Measurements from ENCODE around the gene THRSP.
"Not testable (repeated sequence)": the region's sequence is repeated elsewhere in the genome, so short reads cannot be mapped to it uniquely, and the experiment has no call there.

The THRSP gene, protein sequence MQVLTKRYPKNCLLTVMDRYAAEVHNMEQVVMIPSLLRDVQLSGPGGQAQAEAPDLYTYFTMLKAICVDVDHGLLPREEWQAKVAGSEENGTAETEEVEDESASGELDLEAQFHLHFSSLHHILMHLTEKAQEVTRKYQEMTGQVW

DNA sequence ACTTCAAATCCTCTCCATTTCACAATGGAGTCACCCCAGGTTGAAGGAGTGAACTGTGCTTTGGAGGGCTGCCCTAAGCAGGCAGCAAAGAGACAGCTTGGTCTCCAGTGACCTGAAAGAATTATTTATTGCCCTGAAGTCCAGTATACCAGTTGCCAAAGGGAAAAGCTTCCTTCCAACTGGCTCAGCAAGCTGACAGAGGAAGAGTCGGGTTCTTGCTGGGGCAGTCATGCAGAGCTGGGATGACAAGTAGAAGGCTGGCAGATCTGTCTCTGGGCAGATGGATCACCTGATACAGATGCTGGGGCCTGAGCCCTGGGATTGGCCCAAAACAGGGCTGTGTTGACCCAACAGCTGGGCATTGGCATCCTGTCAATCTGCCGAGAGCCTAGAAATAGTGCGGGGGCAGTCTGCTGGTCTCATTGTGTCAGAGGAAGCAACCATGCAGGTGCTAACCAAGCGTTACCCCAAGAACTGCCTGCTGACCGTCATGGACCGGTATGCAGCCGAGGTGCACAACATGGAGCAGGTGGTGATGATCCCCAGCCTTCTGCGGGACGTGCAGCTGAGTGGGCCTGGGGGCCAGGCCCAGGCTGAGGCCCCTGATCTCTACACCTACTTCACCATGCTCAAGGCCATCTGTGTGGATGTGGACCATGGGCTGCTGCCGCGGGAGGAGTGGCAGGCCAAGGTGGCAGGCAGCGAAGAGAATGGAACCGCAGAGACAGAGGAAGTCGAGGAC lies at the start of gene THRSP:
Gene THRSP (plus strand): TSS at position 422 of the 742 bp plus-strand sequence. CDS start 21 bp downstream, at position 443.
- no peak for DNase-seq (ENCODE audit: low read depth in 4 of 4, low spot score in 1 of 4)

DNA sequence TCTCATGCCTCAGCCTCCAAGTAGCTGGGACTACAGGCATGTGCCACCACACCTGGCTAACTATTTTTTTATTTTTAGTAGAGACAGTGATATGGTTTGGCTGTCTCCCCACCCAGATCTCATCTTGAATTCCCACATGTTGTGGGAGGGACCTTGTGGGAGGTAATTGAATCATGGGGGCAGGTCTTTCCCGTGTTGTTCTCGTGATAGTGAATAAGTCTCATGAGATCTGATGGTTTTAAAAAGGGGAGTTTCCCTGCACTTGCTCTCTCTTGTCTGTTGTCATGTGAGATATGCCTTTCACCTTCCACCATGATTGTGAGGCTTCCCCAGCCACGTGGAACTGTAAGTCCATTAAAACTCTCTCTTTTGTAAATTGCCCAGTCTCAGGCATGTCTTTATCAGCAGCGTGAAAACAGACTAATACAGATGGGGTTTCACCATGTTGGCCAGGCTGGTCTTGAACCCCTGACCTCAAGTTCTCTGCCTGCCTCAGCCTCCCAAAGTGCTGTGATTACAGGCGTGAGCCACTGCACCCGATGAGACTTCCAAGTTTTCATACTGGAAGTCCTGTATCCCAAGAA lies 48.6 kb upstream of the THRSP start:
- DNase-seq (ENCODE audit: low read depth in 4 of 4, low spot score in 1 of 4): not testable (repeated sequence)

DNA sequence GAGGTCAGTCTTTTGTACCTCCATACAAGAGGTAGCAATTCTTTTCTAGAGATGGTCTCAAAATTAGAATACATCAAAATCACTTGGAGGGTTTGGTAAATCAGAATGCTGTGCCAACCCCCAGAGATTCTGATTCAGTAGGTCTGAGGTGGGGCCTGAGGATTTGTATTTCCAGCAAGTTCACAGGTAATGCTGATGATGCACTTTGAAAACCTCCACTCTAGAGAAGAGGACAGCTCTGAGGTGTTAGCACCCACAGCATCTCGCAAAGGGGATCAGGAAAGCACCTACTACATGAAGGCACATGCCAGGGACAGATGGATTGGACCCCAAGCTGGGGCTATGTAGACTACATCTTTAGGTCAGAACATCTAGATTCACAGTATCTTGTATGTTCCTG lies 47.8 kb upstream of the THRSP start:
- DNase-seq (ENCODE audit: low read depth in 4 of 4, low spot score in 1 of 4): no peak

DNA sequence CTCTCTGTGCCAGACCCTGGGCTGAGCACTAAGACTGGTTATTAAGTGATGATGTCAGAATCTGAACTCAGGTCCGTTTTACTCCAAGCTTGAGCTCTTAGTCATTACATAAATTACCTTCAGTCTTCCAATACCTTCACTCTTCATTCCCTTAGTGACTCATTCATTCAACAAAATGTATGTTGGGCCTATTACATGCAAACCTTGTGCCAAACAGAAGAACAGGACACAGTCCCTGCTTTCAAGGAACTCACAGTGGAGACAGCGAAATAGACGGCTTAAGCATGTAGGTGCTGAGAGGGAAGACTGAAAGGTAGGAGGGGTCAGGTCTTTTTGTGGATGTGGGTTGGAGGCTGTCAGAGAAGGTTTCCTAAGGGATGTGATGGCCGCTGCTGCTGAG lies 43.9 kb upstream of the THRSP start:
- DNase-seq (ENCODE audit: low read depth in 4 of 4, low spot score in 1 of 4): no peak

DNA sequence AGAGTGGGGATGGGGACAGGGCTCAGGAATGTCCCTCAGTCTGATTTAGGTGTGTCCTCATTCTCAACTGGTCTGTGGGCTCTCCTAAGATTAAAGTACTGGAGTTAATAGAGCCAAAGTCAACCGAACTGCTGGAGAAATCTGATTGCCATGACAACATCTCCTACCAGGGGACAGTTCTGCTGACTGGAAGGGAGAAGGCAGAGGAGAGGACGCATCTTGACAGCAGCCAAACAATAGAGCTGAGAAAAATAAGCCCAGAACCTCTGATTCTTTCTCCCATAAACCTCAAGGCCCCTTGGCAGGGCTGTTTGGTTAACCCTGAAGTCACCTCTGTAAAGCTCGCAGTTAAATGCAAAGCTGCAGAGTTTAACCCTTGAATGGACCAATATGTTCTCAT lies 43.4 kb upstream of the THRSP start:
- no peak for DNase-seq (ENCODE audit: low read depth in 4 of 4, low spot score in 1 of 4)

DNA sequence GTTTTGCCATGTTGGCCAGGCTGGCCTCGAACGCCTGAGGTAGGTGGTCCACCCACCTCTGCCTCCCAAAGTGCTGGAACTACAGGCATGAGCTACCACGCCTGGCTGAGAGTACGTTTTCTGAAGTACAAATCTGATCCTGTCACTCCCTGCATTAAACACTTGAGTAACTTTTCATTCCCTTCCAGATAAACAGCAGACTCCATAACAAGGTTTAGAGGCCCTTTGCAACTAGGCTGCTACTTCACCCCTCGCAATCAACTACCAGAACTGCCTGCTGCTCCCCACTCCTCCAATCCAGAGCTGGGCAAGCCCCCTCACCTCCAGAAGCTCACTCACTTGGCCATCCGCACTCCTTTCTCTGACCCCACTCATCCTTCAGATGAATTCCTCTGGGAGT lies 42.0 kb upstream of the THRSP start:
- DNase-seq (ENCODE audit: low read depth in 4 of 4, low spot score in 1 of 4): no peak

DNA sequence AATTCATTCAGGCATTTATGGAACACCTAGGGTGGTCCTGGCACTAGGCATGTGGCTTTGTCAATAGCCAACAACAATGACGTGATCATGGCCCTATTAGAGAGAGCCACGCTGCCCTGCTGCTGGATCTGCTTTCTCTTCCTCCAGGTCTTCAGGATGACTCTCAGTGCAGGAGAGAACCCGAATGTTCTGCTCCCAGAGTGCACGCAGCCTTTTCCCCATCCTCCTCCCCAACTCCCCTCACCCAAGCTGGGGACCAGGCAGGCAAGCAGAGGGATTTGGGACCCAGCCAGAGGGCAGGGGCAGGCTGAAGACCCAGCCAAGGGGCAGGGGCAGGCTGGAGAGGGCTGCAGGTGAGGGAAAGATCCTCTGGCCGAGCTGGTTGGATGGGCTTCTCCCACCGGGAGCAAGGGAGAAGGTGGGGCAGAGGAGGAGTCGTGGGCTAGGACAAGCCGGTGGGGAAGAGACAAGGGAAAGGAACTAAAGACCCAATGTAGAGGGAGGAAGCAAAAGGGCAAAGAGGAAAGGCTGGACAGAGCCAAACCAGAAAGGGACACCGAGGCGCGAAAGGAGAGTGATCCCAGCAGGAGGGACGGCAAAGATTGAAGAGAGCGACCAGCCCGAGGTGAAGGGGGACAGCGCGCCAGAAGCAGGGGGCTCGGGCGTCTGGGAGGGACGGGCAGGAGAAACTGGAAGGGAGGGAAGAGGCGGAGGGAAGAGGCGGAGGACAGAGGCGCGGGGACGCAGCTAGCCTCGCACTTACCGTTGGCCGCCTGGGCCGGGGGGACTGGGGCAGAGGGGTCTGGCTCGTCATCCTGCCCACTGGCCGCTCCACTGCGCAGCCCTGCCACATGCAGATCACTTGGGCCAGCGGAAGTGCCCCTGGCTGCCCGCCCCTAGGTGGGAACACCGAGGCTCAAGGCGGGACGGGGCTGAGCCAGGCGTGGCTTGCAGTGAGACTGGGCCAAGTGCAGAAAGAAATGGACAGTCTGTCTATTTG lies 41.0 kb upstream of the THRSP start, which contains the start of gene KCTD14:
Gene KCTD14 (minus strand): TSS at position 880 of the 1,000 bp plus-strand sequence. CDS start 27 bp downstream, at position 853.
- DNase-seq (ENCODE audit: low read depth in 4 of 4, low spot score in 1 of 4): no peak

DNA sequence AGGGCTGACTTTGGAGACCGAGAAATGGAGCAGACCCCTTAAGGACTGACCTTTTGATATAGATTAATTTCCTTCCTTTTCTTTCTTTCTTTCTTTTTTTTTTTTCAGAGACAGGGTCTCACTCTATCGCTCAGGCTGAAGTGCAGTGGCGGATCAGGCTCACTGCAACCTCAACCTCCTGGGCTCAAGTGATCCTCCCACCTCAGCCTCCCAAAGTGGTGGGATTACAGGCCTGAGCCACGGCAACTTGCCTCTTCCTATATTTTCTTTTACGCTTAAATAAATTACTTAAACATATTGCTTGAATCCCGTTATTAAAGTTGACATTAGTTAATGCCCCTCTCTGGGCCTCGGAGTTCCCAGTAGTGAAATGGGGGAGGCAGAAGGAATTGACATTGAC lies 40.2 kb upstream of the THRSP start:
- no peak for DNase-seq (ENCODE audit: low read depth in 4 of 4, low spot score in 1 of 4)

DNA sequence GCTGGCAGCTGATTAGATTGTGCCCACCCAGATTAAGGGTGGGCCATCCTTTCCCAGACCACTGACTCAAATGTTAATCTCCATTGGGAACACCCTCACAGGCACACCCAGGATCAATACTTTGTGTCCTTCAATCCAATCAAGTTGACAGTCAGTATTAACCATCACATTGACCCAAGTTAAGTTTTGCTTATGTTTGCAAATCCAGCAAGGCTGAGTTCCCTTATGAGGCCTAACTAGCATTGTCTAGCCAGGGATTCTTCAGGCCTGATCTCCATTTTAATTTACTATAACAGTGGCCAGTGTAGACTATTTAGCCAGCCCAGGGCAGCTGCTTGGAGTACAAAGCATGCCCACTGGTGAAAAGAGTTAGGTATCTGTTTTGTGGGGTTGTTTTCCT lies 38.3 kb upstream of the THRSP start:
- no peak for DNase-seq (ENCODE audit: low read depth in 4 of 4, low spot score in 1 of 4)

DNA sequence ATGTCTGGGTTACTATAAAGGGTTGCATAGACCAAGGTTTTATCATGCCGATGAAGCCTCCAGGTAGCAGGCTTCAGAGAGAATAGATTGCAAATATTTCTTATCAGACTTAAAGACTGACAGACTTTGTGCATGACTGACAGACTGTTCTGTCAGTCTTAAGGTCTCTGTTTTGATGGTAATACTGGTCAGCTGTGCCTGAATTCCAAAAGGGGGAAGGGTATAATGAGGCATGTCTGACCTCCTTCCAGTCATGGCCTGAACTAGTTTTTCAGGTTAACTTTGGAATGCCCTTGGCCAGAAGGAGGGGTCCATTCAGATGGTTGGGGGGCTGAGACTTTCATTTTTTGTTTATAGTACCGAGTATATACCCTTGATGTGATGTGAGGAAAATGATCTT lies 35.9 kb upstream of the THRSP start:
- no peak for DNase-seq (ENCODE audit: low read depth in 4 of 4, low spot score in 1 of 4)

DNA sequence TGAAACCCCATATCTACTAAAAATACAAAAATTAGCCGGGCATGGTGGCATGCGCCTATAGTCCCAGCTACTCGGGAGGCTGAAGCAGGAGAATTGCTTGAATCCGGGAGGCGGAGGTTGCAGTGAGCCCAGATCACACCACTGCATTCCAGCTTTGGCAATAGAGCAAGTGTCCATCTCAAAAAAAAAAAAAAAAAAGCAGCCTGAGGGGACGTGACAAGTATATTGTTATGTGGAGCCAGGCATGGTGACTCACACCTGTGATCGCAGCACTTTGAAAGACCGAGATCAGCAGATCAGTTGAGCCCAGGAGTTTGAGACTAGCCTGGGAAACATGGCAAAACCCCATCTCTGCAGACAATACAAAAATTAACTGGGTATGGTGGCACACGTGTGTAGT lies 35.2 kb upstream of the THRSP start:
- not testable (repeated sequence) for DNase-seq (ENCODE audit: low read depth in 4 of 4, low spot score in 1 of 4)

DNA sequence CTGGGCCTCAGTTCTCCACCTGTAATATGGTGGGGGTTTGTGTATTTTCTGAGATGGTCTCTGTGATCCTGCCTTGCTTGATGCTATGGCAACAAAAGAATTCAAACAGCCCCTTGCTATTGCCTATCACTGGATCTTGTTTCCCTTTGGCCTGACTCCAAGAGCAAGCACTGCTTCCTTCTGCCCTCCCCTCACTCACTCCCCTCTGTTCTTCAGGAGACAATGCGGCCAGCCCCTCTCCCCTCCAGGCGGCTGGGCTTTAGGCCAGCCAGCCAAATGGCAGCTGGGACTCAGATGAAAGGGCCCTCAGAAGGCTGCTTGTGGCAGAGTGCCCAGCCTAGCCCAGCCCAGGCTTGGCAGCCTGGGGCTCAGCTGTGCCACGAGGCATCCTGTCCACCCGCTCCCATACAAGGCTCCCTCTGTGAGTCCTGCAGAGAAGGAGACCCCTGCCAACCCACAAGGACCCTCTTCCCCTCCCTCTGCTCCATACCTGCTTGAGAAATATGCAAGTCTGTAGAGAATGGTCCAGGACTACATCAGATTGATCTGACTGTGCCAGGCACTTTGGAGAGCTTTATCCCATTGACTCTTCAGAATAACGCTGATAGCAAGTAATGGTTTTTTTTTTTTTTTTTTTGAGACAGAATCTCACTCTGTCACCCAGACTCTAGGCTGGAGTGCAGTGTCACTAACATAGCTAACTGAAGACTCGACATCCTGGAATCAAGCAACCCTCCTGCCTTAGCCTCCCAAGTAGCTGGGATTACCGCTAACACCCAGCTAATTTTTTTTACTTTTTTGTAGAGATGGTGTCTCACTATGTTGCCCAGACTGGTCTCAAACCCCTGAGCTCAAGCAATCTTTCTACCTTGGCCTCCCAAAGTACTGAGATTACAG lies 33.0 kb upstream of the THRSP start:
- no peak for DNase-seq (ENCODE audit: low read depth in 4 of 4, low spot score in 1 of 4)

DNA sequence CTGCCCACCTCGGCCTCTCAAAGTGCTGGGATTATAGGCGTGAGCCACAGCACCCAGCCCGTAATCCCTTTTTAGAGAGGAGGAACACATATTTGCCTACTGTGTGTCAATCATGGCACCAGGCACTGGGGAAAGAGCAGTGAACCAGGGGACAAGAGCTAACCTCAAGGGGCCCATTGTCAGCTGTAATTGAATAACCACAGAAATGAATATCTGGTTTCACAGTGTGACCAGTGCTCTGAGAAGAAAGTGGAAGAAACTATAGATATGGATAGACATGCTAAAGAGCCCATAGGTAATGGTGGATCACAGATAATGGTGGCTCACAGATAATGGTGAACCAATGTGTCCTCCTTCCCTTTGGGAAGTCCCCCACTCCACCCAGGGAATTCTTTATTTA lies 32.0 kb upstream of the THRSP start:
- DNase-seq (ENCODE audit: low read depth in 4 of 4, low spot score in 1 of 4): no peak

DNA sequence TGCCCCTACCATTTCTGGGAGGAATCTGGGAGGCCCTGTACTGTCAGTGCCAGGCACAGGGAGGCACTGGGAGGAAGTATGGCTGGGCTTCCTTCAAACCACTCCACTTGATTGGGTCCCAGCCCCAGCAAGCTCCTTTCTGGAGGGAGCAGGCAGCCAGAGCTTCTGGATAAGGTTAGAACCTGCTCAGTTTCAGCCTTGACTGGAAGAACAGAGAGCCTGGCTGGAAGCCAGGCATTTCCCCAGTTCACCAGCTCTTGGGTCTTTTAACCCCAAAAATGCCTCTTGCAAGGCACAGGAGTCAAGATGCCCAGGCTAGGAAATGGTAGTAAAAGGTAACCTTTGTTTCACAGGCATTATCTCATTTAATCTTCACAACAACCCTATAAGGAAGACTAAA lies 31.6 kb upstream of the THRSP start:
- no peak for DNase-seq (ENCODE audit: low read depth in 4 of 4, low spot score in 1 of 4)

DNA sequence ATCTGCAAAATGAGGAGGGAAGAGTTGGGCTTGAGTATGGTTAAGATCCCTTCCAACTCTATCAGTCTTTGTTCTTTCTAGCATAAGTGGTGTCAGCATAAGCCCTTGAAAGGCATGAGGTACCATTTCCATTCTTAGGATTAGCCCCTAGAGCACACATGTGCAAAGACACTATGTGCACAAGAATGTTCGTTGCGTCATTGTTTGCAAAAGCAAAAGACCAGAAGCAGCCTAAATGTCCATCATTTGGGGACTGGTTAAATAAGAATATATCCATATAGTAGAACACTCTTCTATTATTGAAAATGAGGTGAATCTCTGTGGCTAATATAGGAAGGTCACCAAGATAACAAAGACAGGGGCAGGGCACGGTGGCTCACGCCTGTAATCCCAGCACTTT lies 30.6 kb upstream of the THRSP start:
- no peak for DNase-seq (ENCODE audit: low read depth in 4 of 4, low spot score in 1 of 4)

DNA sequence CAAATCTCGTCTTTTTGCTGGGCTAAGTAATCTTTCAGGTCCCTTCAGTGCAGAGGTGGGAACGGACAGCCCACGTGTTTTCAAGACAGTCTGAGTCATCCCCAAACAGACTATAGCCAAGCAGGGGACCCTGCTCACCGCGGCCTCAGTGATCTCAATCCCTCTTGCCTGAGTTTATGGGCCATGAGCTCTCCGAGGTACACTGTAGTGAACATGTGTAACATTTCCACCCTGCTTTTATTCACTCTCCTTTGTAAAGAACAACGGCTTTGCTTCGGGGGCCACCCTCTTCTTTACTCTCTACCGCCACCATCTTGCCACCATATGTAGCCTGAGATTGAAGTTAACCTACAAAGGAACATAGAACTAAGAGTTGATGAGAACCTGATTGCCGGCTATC lies 29.0 kb upstream of the THRSP start:
- no peak for DNase-seq (ENCODE audit: low read depth in 4 of 4, low spot score in 1 of 4)

DNA sequence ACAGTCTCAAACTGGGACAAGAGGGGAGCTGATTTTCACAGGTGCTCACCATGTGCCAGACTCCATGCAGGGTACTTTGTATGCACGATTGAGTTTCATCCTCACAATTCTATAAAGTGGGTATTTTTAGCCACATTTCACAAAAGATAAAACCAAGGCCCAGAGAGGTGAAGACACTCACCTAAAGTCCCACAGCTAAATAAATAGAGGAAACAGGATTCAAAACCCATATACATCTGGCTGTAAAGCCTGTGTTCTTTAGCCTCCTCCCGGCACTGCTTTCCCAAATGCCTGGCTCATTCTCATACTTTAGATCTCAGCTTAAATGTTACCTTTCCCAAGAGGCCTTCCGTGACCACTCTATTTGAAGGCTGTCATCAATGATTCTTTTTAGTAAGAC lies 27.3 kb upstream of the THRSP start:
- DNase-seq (ENCODE audit: low read depth in 4 of 4, low spot score in 1 of 4): no peak

DNA sequence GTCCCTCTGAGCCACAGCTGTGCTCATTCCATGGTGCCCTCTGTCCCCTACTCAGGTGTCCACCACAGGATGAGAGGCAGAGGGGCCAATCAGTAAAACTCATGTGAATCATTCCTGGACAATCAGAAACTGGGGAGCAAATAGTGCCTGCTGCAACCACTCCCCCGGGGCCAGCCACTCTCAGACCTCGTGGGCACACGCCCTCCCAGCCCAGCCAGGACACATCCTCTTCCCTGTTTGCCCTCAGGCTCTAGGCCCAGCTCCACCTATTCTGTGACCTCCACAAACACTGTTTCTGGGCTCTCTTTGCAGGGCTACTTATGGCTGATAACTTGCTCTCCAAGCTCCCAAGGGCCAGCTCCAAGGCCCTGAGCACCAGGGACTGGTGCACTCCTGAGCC lies 26.6 kb upstream of the THRSP start:
- no peak for DNase-seq (ENCODE audit: low read depth in 4 of 4, low spot score in 1 of 4)

DNA sequence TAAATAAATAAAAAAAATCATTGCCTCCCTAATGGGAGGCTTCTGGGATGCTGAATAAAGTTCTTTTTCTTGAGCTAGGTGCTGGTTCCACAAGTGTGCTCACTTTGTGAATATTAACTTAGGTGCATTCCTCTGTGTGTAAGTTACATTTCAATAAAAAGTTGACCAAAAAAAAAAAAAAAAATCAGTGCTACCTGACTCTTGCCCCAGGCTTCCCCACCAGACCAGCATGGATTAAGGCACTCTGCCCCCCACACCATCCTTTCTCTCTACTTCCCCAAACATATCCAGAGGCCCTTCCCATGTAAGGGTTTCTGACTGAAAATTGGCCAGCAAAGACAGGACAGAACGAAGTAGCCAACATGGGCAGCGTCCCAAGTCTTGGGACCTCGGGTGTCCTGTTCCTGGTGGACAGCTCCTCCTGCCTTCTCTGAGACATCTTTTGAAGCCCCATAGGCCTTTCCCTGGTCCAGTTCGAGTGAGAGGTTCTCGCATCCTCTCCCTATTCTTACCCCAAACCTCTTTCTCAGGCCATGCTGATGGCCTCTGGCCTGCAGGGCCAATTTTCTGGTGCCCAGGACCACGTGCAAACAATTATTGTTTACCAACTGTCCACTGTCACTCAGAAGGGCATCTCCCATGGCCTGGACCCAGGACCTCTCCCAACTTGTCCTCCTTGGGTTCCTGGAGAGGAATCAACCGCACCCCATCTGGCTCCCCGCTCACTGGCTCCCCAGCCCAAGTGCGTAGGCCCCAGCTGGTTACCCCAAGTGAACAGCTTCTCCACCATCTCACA lies 25.6 kb upstream of the THRSP start:
- no peak for DNase-seq (ENCODE audit: low read depth in 4 of 4, low spot score in 1 of 4)
